Natural killer cell treated with Interleukin-12 subunit alpha and Interleukin-12 subunit beta and Interleukin-15 and Interleukin-18, amount 100 ng/mL, for 72 hours (primary cell): ENCODE data around the gene ATP2B2. TPM values are rescaled to one million over a fixed set of nuclear protein-coding genes. Genes with fewer than 3 reads are reported as not detected.

Experiments
- ATAC-seq, 2 donors: fragments of 150-1000 bp; cut with Tn5 transposase in 1 of 2; sonication (Bioruptor Pico), chemical (Tn5 transposase) in 1 of 2; 2 replicates each; pipeline ENCODE4 v1.10.0; 2021
- DNase-seq: peaks from one replicate; pipeline ENCODE4 v3.0.0; 2022; ENCODE audit warnings: low spot score
- H3K27ac Mint-ChIP-seq, 2 donors: 1 replicate in 1 of 2; 2 replicates in 1 of 2; pipeline ENCODE4 v1.8.0; 2022; ENCODE audit warnings: mixed read lengths in 2 of 2, mild to moderate bottlenecking in 1 of 2, moderate library complexity in 1 of 2
- H3K27me3 Mint-ChIP-seq, 2 donors: 1 replicate in 1 of 2; 2 replicates in 1 of 2; pipeline ENCODE4 v1.8.0; 2022; ENCODE audit warnings: mixed read lengths in 2 of 2
- H3K36me3 Mint-ChIP-seq: one replicate; pipeline ENCODE4 v1.8.0; 2022; ENCODE audit warnings: mixed read lengths
- H3K4me1 Mint-ChIP-seq, 2 donors: 1 replicate in 1 of 2; 2 replicates in 1 of 2; pipeline ENCODE4 v1.8.0; 2022; ENCODE audit warnings: low read depth in 2 of 2, mixed read lengths in 2 of 2, mild to moderate bottlenecking in 1 of 2
- H3K4me3 Mint-ChIP-seq: one replicate; pipeline ENCODE4 v1.8.0; 2022; ENCODE audit warnings: mixed read lengths
- H3K9me3 Mint-ChIP-seq: 2 replicates; pipeline ENCODE4 v1.8.0; 2022; ENCODE audit warnings: mixed read lengths
- total RNA-seq, 2 donors: library from RNA; stranded (reverse); gene quantifications; one replicate each; pipeline ENCODE4 v1.2.3, GENCODE V29; 2022

The ATP2B2 gene
- total RNA-seq, 2 donors from 2014 or later, result not detected

GRCh38 chr3:10460951-10461545 is 44.3 kb downstream of the ATP2B2 start:
- no peaks in the 10 kb centered on the region for H3K36me3 Mint-ChIP-seq
- ATAC-seq (no peak), DNase-seq (no peak)
- H3K9me3 Mint-ChIP-seq, result no peaks in the 10 kb centered on the region
- H3K27me3 Mint-ChIP-seq, result peaks cover 11% of the 10 kb centered on the region in 2 donors
- no peak overlapping the region for H3K27ac Mint-ChIP-seq
- no peak overlapping the region for H3K4me3 Mint-ChIP-seq
- no peaks in the 10 kb centered on the region for H3K4me1 Mint-ChIP-seq

GRCh38 chr3:10459954-10460754 is 45.2 kb downstream of the ATP2B2 start:
- ATAC-seq (peak; percentile 44 to 58), DNase-seq (no peak)
- Mint-ChIP-seq H3K4me1 (no peaks in the 10 kb centered on the region), H3K36me3 (no peaks in the 10 kb centered on the region), H3K4me3 (no peak overlapping the region), H3K27me3 (peaks cover 11% of the 10 kb centered on the region in 2 donors), H3K9me3 (no peaks in the 10 kb centered on the region), H3K27ac (no peak overlapping the region)

DNA sequence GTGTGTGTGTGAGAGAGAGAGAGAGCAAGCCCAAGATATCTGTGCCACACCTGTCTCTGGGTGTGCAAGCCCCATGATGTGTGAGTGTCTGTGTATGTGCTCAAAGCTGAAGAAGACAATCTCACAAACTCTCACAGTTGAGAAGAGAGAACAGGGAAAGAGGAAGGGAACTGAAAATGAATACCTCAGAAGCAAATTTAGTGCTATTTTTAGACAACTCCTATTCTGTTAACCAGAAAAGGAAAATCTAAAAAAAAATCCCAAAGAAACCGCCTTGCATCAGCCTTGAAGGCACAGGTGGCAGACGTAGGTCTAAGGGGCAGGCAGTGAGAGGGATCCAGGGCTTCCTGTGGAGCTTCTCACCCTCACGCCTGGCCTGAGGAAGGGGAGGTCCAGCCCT is 47.8 kb downstream of the ATP2B2 start:
- Mint-ChIP-seq H3K4me3 (no peak overlapping the region), H3K27me3 (peaks cover 11 to 29% of the 10 kb centered on the region in 2 donors), H3K36me3 (no peaks in the 10 kb centered on the region), H3K27ac (no peak overlapping the region), H3K9me3 (no peaks in the 10 kb centered on the region), H3K4me1 (no peaks in the 10 kb centered on the region)
- ATAC-seq (no peak), DNase-seq (no peak)

- Mint-ChIP-seq H3K9me3 (no peaks in the 10 kb centered on the region), H3K4me1 (no peaks in the 10 kb centered on the region), H3K4me3 (no peak overlapping the region), H3K36me3 (no peaks in the 10 kb centered on the region), H3K27ac (no peak overlapping the region), H3K27me3 (peaks cover 14 to 34% of the 10 kb centered on the region in 2 donors)
- no peak for DNase-seq
- peak in 1 of 2 donors; percentile 15 for ATAC-seq
These were observed 48.4 kb downstream of the ATP2B2 start for GRCh38 chr3:10456981-10457380.

GRCh38 chr3:10455545-10455914 is 49.9 kb downstream of the ATP2B2 start:
- H3K9me3 Mint-ChIP-seq, result no peaks in the 10 kb centered on the region
- no peak for DNase-seq
- no peak overlapping the region for H3K4me3 Mint-ChIP-seq
- no peaks in the 10 kb centered on the region for H3K4me1 Mint-ChIP-seq
- H3K27ac Mint-ChIP-seq, result no peak overlapping the region
- ATAC-seq, result no peak
- H3K27me3 Mint-ChIP-seq, result peaks cover 18 to 35% of the 10 kb centered on the region in 2 donors
- H3K36me3 Mint-ChIP-seq, result no peaks in the 10 kb centered on the region

- Mint-ChIP-seq H3K4me3 (no peak overlapping the region), H3K9me3 (no peaks in the 10 kb centered on the region), H3K36me3 (no peaks in the 10 kb centered on the region), H3K4me1 (peaks cover 0 to 3% of the 10 kb centered on the region in 2 donors), H3K27me3 (peaks cover 22 to 35% of the 10 kb centered on the region in 2 donors), H3K27ac (no peak overlapping the region)
- ATAC-seq (no peak), DNase-seq (no peak)
These were observed 50.4 kb downstream of the ATP2B2 start for GRCh38 chr3:10454907-10455544.

DNA sequence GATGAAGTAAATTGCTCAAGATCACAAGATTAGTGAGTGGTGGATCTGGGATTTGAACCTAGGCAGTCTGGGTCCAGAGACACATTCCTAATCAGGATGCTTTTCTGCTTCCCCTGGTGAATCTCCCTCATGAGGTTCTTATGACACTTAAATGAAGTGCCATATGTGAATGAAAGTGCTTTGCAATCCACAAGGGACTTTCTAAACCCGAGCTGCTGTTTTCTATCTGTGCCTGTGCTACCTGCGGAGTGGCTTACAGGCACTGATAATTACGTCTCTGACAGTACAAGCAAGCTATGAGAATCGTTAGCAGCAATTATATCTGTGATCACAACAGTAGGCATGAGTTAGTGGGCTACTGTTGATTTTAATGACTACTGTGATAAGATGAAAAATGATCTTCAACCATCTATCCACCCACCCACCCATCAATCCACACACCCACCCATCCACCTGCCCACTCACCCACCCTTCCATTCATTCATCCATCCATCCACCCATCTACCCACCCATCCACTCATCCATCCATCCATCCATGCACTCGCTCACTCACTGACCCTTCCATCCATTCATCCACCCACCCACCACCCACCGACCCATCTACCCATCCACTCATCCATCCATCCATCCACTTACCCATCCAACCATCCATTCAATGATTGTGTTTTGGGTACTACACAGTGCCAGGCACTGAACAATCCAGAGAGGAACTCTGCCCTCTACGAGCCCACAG is 51.8 kb downstream of the ATP2B2 start:
- H3K36me3 Mint-ChIP-seq, result no peaks in the 10 kb centered on the region

GRCh38 chr3:10450494-10451440 is 54.6 kb downstream of the ATP2B2 start:
- H3K27ac Mint-ChIP-seq, result no peak overlapping the region
- no peaks in the 10 kb centered on the region for H3K9me3 Mint-ChIP-seq
- H3K4me1 Mint-ChIP-seq, result peaks cover 0 to 3% of the 10 kb centered on the region in 2 donors
- H3K27me3 Mint-ChIP-seq, result peaks cover 14 to 24% of the 10 kb centered on the region in 2 donors
- no peak overlapping the region for H3K4me3 Mint-ChIP-seq
- DNase-seq (no peak), ATAC-seq (no peak)
- no peaks in the 10 kb centered on the region for H3K36me3 Mint-ChIP-seq

More for the DNA sequence above, 51.8 kb downstream of the ATP2B2 start:
- ATAC-seq, result no peak
- no peak overlapping the region for H3K4me3 Mint-ChIP-seq
- no peak for DNase-seq
- peaks cover 0 to 3% of the 10 kb centered on the region in 2 donors for H3K4me1 Mint-ChIP-seq
- H3K27me3 Mint-ChIP-seq, result peaks cover 25 to 35% of the 10 kb centered on the region in 2 donors
- H3K27ac Mint-ChIP-seq, result no peak overlapping the region
- H3K9me3 Mint-ChIP-seq, result no peaks in the 10 kb centered on the region

- no peak overlapping the region for H3K27ac Mint-ChIP-seq
- H3K4me1 Mint-ChIP-seq, result peaks cover 0 to 3% of the 10 kb centered on the region in 2 donors
- peaks cover 16 to 32% of the 10 kb centered on the region in 2 donors for H3K27me3 Mint-ChIP-seq
- no peaks in the 10 kb centered on the region for H3K36me3 Mint-ChIP-seq
- ATAC-seq (no peak), DNase-seq (no peak)
- H3K4me3 Mint-ChIP-seq, result no peak overlapping the region
- H3K9me3 Mint-ChIP-seq, result no peaks in the 10 kb centered on the region
These were observed 56.0 kb downstream of the ATP2B2 start for GRCh38 chr3:10449436-10449835.

DNA sequence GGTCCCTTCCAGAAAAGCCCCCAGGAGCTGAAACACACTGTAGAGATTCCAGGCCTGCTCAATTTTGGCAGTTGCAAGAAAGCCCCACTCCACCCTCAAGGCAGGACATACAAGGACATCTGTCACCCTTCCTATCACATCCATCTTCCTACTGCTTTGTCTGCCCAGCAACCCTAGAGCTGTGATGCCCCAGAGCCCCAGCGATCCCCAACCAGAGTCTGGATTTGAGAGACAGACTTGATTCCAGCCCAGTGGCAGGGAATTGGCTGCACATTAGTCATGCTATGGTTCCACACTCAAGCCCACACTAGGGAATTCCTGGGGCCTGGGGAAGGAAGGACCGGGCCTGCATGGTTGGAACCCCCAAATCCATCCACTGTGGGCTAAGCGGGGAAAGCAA is 56.8 kb downstream of the ATP2B2 start:
- peaks cover 17 to 25% of the 10 kb centered on the region in 2 donors for H3K27me3 Mint-ChIP-seq
- no peak overlapping the region for H3K4me3 Mint-ChIP-seq
- DNase-seq (no peak), ATAC-seq (no peak)
- peaks cover 0 to 3% of the 10 kb centered on the region in 2 donors for H3K4me1 Mint-ChIP-seq
- no peaks in the 10 kb centered on the region for H3K36me3 Mint-ChIP-seq
- H3K9me3 Mint-ChIP-seq, result no peaks in the 10 kb centered on the region
- no peak overlapping the region for H3K27ac Mint-ChIP-seq

GRCh38 chr3:10447527-10448260 is 57.7 kb downstream of the ATP2B2 start:
- peaks cover 0 to 3% of the 10 kb centered on the region in 2 donors for H3K4me1 Mint-ChIP-seq
- H3K9me3 Mint-ChIP-seq, result no peaks in the 10 kb centered on the region
- peaks cover 17 to 20% of the 10 kb centered on the region in 2 donors for H3K27me3 Mint-ChIP-seq
- H3K36me3 Mint-ChIP-seq, result no peaks in the 10 kb centered on the region
- H3K27ac Mint-ChIP-seq, result no peak overlapping the region
- H3K4me3 Mint-ChIP-seq, result no peak overlapping the region
- DNase-seq (no peak), ATAC-seq (no peak)

GRCh38 chr3:10447110-10447509 is 58.3 kb downstream of the ATP2B2 start:
- ATAC-seq (no peak), DNase-seq (no peak)
- no peak overlapping the region for H3K27ac Mint-ChIP-seq
- H3K27me3 Mint-ChIP-seq, result peaks cover 14% of the 10 kb centered on the region in 2 donors
- H3K36me3 Mint-ChIP-seq, result no peaks in the 10 kb centered on the region
- H3K4me1 Mint-ChIP-seq, result peaks cover 0 to 3% of the 10 kb centered on the region in 2 donors
- no peak overlapping the region for H3K4me3 Mint-ChIP-seq
- H3K9me3 Mint-ChIP-seq, result no peaks in the 10 kb centered on the region
